Measurements from ENCODE around the gene TCTN3. TPM values are rescaled to one million over a fixed set of nuclear protein-coding genes. Genes with fewer than 3 reads are reported as not detected.
A peak's percentile ranks its signal among the peaks of the same experiment; 100 is the strongest.

TCTN3 gene
- total and polyA plus RNA-seq, 2 of the 13 experiments (the other 11 are each of a cell fraction or from before 2014, with no cell fraction given): 53.3 to 60.0 TPM

DNA sequence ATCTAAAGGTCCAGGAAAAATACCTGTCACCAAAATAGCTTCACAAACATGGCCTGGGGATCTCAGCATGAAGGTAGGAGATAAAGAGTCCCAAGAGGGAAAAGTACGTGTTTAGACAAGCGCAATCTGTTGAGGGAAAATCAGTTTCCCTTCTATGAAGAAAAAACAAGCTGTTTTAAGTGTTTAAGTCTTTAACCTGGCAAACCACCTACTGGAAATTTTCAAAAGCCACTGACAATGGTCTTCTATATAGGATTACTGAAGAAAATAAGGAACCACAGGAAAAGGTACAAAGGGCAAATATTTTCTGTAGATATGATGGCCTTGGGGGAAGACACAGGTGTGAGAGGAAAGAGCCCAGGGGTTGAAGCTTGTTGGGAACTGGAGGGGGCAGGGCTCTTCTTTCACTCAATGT is 58.4 kb downstream of the TCTN3 start (continued):
- TF ChIP-seq U2AF2 (IDR thresholded peaks at IDR 0.05; ENCODE audit: low read depth, low read length) (no peak), ZNF326 (CRISPR knock-in tag; IDR thresholded peaks at IDR 0.05; ENCODE audit: borderline replicate concordance) (no peak), ZFP36L2 (CRISPR knock-in tag; IDR thresholded peaks at IDR 0.05) (no peak), MIER3 (CRISPR knock-in tag; IDR thresholded peaks at IDR 0.05; ENCODE audit: borderline replicate concordance) (0 out of 2 replicates have a peak, but pooled peaks have one; percentile 21), ZNF431 (CRISPR knock-in tag; IDR thresholded peaks at IDR 0.05; ENCODE audit: borderline replicate concordance, low read depth) (no peak), RFXAP (CRISPR knock-in tag; IDR thresholded peaks at IDR 0.05; ENCODE audit: borderline replicate concordance) (0 out of 2 replicates have a peak, but pooled peaks have one; percentile 42), ZNF672 (CRISPR knock-in tag; IDR thresholded peaks at IDR 0.05) (no peak), CEBPG (CRISPR knock-in tag; IDR thresholded peaks at IDR 0.05) (peak; percentile 21; the same call in 1 of the 2 replicates), ZNF543 (CRISPR knock-in tag; IDR thresholded peaks at IDR 0.05) (no peak), ZNF550 (CRISPR knock-in tag; IDR thresholded peaks at IDR 0.05; ENCODE audit: borderline replicate concordance) (no peak), FOXO1 (CRISPR knock-in tag; IDR thresholded peaks at IDR 0.05) (peak; percentile 68), ZBTB7B (CRISPR knock-in tag; IDR thresholded peaks at IDR 0.05) (no peak)
- TF ChIP-seq, protein P1, sequence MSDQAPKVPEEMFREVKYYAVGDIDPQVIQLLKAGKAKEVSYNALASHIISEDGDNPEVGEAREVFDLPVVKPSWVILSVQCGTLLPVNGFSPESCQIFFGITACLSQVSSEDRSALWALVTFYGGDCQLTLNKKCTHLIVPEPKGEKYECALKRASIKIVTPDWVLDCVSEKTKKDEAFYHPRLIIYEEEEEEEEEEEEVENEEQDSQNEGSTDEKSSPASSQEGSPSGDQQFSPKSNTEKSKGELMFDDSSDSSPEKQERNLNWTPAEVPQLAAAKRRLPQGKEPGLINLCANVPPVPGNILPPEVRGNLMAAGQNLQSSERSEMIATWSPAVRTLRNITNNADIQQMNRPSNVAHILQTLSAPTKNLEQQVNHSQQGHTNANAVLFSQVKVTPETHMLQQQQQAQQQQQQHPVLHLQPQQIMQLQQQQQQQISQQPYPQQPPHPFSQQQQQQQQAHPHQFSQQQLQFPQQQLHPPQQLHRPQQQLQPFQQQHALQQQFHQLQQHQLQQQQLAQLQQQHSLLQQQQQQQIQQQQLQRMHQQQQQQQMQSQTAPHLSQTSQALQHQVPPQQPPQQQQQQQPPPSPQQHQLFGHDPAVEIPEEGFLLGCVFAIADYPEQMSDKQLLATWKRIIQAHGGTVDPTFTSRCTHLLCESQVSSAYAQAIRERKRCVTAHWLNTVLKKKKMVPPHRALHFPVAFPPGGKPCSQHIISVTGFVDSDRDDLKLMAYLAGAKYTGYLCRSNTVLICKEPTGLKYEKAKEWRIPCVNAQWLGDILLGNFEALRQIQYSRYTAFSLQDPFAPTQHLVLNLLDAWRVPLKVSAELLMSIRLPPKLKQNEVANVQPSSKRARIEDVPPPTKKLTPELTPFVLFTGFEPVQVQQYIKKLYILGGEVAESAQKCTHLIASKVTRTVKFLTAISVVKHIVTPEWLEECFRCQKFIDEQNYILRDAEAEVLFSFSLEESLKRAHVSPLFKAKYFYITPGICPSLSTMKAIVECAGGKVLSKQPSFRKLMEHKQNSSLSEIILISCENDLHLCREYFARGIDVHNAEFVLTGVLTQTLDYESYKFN (CRISPR knock-in tag; conservative IDR thresholded peaks at IDR 0.05): peak; percentile 94
- TF ChIP-seq, protein P2, sequence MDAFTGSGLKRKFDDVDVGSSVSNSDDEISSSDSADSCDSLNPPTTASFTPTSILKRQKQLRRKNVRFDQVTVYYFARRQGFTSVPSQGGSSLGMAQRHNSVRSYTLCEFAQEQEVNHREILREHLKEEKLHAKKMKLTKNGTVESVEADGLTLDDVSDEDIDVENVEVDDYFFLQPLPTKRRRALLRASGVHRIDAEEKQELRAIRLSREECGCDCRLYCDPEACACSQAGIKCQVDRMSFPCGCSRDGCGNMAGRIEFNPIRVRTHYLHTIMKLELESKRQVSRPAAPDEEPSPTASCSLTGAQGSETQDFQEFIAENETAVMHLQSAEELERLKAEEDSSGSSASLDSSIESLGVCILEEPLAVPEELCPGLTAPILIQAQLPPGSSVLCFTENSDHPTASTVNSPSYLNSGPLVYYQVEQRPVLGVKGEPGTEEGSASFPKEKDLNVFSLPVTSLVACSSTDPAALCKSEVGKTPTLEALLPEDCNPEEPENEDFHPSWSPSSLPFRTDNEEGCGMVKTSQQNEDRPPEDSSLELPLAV (CRISPR knock-in tag; conservative IDR thresholded peaks at IDR 0.05; ENCODE audit: low read depth): no peak
- TF ChIP-seq, protein P3, sequence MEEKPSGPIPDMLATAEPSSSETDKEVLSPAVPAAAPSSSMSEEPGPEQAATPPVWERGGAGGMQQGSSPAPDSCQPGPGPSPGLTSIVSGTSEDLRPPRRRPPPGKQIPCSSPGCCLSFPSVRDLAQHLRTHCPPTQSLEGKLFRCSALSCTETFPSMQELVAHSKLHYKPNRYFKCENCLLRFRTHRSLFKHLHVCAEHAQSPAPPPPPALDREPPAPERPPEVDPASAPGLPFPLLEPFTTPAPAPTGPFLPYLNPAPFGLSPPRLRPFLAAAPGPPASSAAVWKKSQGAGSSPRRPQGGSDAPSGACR (CRISPR knock-in tag; IDR thresholded peaks at IDR 0.05): no peak
- TF ChIP-seq, protein P4, sequence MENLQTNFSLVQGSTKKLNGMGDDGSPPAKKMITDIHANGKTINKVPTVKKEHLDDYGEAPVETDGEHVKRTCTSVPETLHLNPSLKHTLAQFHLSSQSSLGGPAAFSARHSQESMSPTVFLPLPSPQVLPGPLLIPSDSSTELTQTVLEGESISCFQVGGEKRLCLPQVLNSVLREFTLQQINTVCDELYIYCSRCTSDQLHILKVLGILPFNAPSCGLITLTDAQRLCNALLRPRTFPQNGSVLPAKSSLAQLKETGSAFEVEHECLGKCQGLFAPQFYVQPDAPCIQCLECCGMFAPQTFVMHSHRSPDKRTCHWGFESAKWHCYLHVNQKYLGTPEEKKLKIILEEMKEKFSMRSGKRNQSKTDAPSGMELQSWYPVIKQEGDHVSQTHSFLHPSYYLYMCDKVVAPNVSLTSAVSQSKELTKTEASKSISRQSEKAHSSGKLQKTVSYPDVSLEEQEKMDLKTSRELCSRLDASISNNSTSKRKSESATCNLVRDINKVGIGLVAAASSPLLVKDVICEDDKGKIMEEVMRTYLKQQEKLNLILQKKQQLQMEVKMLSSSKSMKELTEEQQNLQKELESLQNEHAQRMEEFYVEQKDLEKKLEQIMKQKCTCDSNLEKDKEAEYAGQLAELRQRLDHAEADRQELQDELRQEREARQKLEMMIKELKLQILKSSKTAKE (CRISPR knock-in tag; IDR thresholded peaks at IDR 0.05; ENCODE audit: borderline replicate concordance): no peak
- TF ChIP-seq, protein P5, sequence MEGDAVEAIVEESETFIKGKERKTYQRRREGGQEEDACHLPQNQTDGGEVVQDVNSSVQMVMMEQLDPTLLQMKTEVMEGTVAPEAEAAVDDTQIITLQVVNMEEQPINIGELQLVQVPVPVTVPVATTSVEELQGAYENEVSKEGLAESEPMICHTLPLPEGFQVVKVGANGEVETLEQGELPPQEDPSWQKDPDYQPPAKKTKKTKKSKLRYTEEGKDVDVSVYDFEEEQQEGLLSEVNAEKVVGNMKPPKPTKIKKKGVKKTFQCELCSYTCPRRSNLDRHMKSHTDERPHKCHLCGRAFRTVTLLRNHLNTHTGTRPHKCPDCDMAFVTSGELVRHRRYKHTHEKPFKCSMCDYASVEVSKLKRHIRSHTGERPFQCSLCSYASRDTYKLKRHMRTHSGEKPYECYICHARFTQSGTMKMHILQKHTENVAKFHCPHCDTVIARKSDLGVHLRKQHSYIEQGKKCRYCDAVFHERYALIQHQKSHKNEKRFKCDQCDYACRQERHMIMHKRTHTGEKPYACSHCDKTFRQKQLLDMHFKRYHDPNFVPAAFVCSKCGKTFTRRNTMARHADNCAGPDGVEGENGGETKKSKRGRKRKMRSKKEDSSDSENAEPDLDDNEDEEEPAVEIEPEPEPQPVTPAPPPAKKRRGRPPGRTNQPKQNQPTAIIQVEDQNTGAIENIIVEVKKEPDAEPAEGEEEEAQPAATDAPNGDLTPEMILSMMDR (CRISPR knock-in tag; IDR thresholded peaks at IDR 0.05): no peak

Measured in HepG2 (cell line).